OCI-LY3 (cell line): ENCODE results near the gene APOL5.
"Not testable (repeated sequence)": the region's sequence is repeated elsewhere in the genome, so short reads cannot be mapped to it uniquely, and the experiment has no call there.

ENCODE experiments used
- EZH2phosphoT487 ChIP-seq: fragments of 200-600 bp; shearing (Covaris generic); IDR thresholded peaks from 2 replicates; pipeline ENCODE4 v1.6.1; 2018; ENCODE audit warnings: antibody characterized with exemption, mixed run types, low read depth
- TF ChIP-seq, protein P1 (sequence below): fragments of 200-600, 300-600 bp; sonication (generic); IDR thresholded peaks from 2 replicates; pipeline ENCODE4 v1.5.1; 2014; ENCODE audit warnings: antibody characterized with exemption, low read length, low read depth

GRCh38 chr22:35676065-35676464 is 41.6 kb upstream of the APOL5 start:
- TF ChIP-seq, protein P1, sequence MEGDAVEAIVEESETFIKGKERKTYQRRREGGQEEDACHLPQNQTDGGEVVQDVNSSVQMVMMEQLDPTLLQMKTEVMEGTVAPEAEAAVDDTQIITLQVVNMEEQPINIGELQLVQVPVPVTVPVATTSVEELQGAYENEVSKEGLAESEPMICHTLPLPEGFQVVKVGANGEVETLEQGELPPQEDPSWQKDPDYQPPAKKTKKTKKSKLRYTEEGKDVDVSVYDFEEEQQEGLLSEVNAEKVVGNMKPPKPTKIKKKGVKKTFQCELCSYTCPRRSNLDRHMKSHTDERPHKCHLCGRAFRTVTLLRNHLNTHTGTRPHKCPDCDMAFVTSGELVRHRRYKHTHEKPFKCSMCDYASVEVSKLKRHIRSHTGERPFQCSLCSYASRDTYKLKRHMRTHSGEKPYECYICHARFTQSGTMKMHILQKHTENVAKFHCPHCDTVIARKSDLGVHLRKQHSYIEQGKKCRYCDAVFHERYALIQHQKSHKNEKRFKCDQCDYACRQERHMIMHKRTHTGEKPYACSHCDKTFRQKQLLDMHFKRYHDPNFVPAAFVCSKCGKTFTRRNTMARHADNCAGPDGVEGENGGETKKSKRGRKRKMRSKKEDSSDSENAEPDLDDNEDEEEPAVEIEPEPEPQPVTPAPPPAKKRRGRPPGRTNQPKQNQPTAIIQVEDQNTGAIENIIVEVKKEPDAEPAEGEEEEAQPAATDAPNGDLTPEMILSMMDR: not testable (repeated sequence)
- TF ChIP-seq EZH2phosphoT487: not testable (repeated sequence)
